IgD-negative memory B cell (primary cell): Measurements from ENCODE around the gene C9orf153. TPM values are rescaled to one million over a fixed set of nuclear protein-coding genes. Genes with fewer than 3 reads are reported as not detected.
A peak's percentile ranks its signal among the peaks of the same experiment; 100 is the strongest.
"Not testable (repeated sequence)": the region's sequence is repeated elsewhere in the genome, so short reads cannot be mapped to it uniquely, and the experiment has no call there.

Experiments used
- H3K27ac Mint-ChIP-seq, 3 donors: one replicate each; pipeline ENCODE4 v1.8.0; 2020 to 2022; ENCODE audit warnings: mild to moderate bottlenecking in 3 of 3, mixed read lengths in 3 of 3, moderate library complexity in 1 of 3
- H3K27me3 Mint-ChIP-seq: one replicate; pipeline ENCODE4 v1.8.0; 2021; ENCODE audit warnings: mixed read lengths
- H3K36me3 Mint-ChIP-seq: one replicate; pipeline ENCODE4 v1.8.0; 2020; ENCODE audit warnings: mild to moderate bottlenecking, mixed read lengths
- H3K4me1 Mint-ChIP-seq, 3 donors: one replicate each; pipeline ENCODE4 v1.8.0; 2020 to 2022; ENCODE audit warnings: mixed read lengths in 3 of 3, mild to moderate bottlenecking in 1 of 3
- H3K4me3 Mint-ChIP-seq, 4 donors: one replicate each; pipeline ENCODE4 v1.8.0; 2020 to 2022; ENCODE audit warnings: mild to moderate bottlenecking in 4 of 4, mixed read lengths in 4 of 4, moderate library complexity in 3 of 4
- H3K9me3 Mint-ChIP-seq, 3 donors: one replicate each; pipeline ENCODE4 v1.8.0; 2020 to 2021; ENCODE audit warnings: mixed read lengths in 3 of 3, mild to moderate bottlenecking in 1 of 3
- polyA plus RNA-seq: library from polyadenylated mRNA; unstranded; fragments of 300-500 nt; fragmentation: Illumina TruSeq; gene quantifications from one replicate; pipeline ENCODE4 v1.2.3, GENCODE V29; 2021

The C9orf153 gene
- polyA plus RNA-seq, result 0.14 TPM

- H3K27ac Mint-ChIP-seq, result no peak within 1 kb of the TSS
- no peaks in the 10 kb centered on the region for H3K27me3 Mint-ChIP-seq
- H3K4me1 Mint-ChIP-seq, result no peaks in the 10 kb centered on the region
- peaks cover 2% of the 10 kb centered on the region for H3K36me3 Mint-ChIP-seq
- peaks cover 0 to 4% (median 0%) of the 10 kb centered on the region in 3 donors for H3K9me3 Mint-ChIP-seq
- H3K4me3 Mint-ChIP-seq, result no peak within 1 kb of the TSS
Observed at GRCh38 chr9:86259557-86259956, at the start of gene C9orf153. C9orf153 (minus strand) TSS chr9:86259657; CDS start chr9:86229603, 30,054 bp downstream.

GRCh38 chr9:86308687-86309086 lies 49.2 kb upstream of the C9orf153 start:
- Mint-ChIP-seq H3K27ac (no peak overlapping the region), H3K4me1 (no peaks in the 10 kb centered on the region), H3K36me3 (no peaks in the 10 kb centered on the region), H3K4me3 (no peak overlapping the region), H3K9me3 (no peaks in the 10 kb centered on the region), H3K27me3 (no peaks in the 10 kb centered on the region)

GRCh38 chr9:86304236-86304730 lies 44.8 kb upstream of the C9orf153 start:
- Mint-ChIP-seq H3K27me3 (no peaks in the 10 kb centered on the region), H3K27ac (peak overlapping the region in 1 of 3 donors; percentile 76), H3K4me3 (no peak overlapping the region), H3K36me3 (no peaks in the 10 kb centered on the region), H3K4me1 (peaks cover 0 to 4% (median 1%) of the 10 kb centered on the region in 3 donors), H3K9me3 (no peaks in the 10 kb centered on the region)

- Mint-ChIP-seq H3K27me3 (no peaks in the 10 kb centered on the region), H3K9me3 (no peaks in the 10 kb centered on the region), H3K27ac (peak overlapping the region in 2 of 3 donors; percentile 28 to 76), H3K4me1 (peaks cover 0 to 4% (median 1%) of the 10 kb centered on the region in 3 donors), H3K36me3 (no peaks in the 10 kb centered on the region), H3K4me3 (no peak overlapping the region)
Observed at GRCh38 chr9:86303316-86303975, 44.0 kb upstream of the C9orf153 start.

- Mint-ChIP-seq H3K27ac (no peak overlapping the region), H3K9me3 (no peaks in the 10 kb centered on the region), H3K4me1 (peaks cover 0 to 4% (median 1%) of the 10 kb centered on the region in 3 donors), H3K27me3 (no peaks in the 10 kb centered on the region), H3K4me3 (no peak overlapping the region), H3K36me3 (peaks cover 2% of the 10 kb centered on the region)
Observed at GRCh38 chr9:86301686-86302085, 42.2 kb upstream of the C9orf153 start.

GRCh38 chr9:86300701-86301100 lies 41.2 kb upstream of the C9orf153 start:
- Mint-ChIP-seq H3K4me1 (peaks cover 0 to 4% (median 1%) of the 10 kb centered on the region in 3 donors), H3K36me3 (peaks cover 2% of the 10 kb centered on the region), H3K9me3 (no peaks in the 10 kb centered on the region), H3K27me3 (no peaks in the 10 kb centered on the region), H3K4me3 (no peak overlapping the region), H3K27ac (no peak overlapping the region)

- Mint-ChIP-seq H3K4me1 (peaks cover 0 to 4% (median 1%) of the 10 kb centered on the region in 3 donors), H3K4me3 (no peak overlapping the region), H3K36me3 (peaks cover 2% of the 10 kb centered on the region), H3K27me3 (no peaks in the 10 kb centered on the region), H3K27ac (no peak overlapping the region), H3K9me3 (no peaks in the 10 kb centered on the region)
Observed at GRCh38 chr9:86298873-86299272, 39.4 kb upstream of the C9orf153 start.

- not testable (repeated sequence) for H3K36me3 Mint-ChIP-seq, H3K9me3 Mint-ChIP-seq, H3K4me1 Mint-ChIP-seq, H3K27me3 Mint-ChIP-seq, H3K4me3 Mint-ChIP-seq, H3K27ac Mint-ChIP-seq
Observed at GRCh38 chr9:86290341-86290740, 30.9 kb upstream of the C9orf153 start.

- H3K4me3 Mint-ChIP-seq, result no peak overlapping the region
- H3K4me1 Mint-ChIP-seq, result peaks cover 0 to 4% (median 1%) of the 10 kb centered on the region in 3 donors
- H3K9me3 Mint-ChIP-seq, result no peaks in the 10 kb centered on the region
- no peaks in the 10 kb centered on the region for H3K27me3 Mint-ChIP-seq
- H3K27ac Mint-ChIP-seq, result peak overlapping the region in 1 of 3 donors; percentile 39
- H3K36me3 Mint-ChIP-seq, result peaks cover 1% of the 10 kb centered on the region
Observed at GRCh38 chr9:86288499-86289198, 29.2 kb upstream of the C9orf153 start.

- H3K9me3 Mint-ChIP-seq, result no peaks in the 10 kb centered on the region
- H3K27me3 Mint-ChIP-seq, result no peaks in the 10 kb centered on the region
- H3K36me3 Mint-ChIP-seq, result no peaks in the 10 kb centered on the region
- peaks cover 0 to 10% (median 2%) of the 10 kb centered on the region in 3 donors for H3K4me1 Mint-ChIP-seq
- peak overlapping the region in 1 of 4 donors; percentile 28 for H3K4me3 Mint-ChIP-seq
- H3K27ac Mint-ChIP-seq, result peak overlapping the region in 2 of 3 donors; percentile 35 to 54
Observed at GRCh38 chr9:86287013-86287412, 27.6 kb upstream of the C9orf153 start.

GRCh38 chr9:86286278-86286677 lies 26.8 kb upstream of the C9orf153 start:
- Mint-ChIP-seq H3K36me3 (no peaks in the 10 kb centered on the region), H3K4me1 (peaks cover 4 to 13% (median 5%) of the 10 kb centered on the region in 3 donors), H3K9me3 (no peaks in the 10 kb centered on the region), H3K27ac (peak overlapping the region in 2 of 3 donors; percentile 54 to 78), H3K27me3 (no peaks in the 10 kb centered on the region), H3K4me3 (peak overlapping the region in 1 of 4 donors; percentile 61)

- no peaks in the 10 kb centered on the region for H3K27me3 Mint-ChIP-seq
- no peaks in the 10 kb centered on the region for H3K9me3 Mint-ChIP-seq
- peak overlapping the region in 1 of 4 donors; percentile 61 for H3K4me3 Mint-ChIP-seq
- no peaks in the 10 kb centered on the region for H3K36me3 Mint-ChIP-seq
- H3K27ac Mint-ChIP-seq, result peak overlapping the region; percentile 18 to 71 (median 19)
- peaks cover 10 to 17% (median 12%) of the 10 kb centered on the region in 3 donors for H3K4me1 Mint-ChIP-seq
Observed at GRCh38 chr9:86285261-86285660, 25.8 kb upstream of the C9orf153 start.

GRCh38 chr9:86282979-86283535 lies 23.6 kb upstream of the C9orf153 start:
- Mint-ChIP-seq H3K27me3 (no peaks in the 10 kb centered on the region), H3K27ac (peak overlapping the region; percentile 86 to 99 (median 97)), H3K4me3 (peak overlapping the region; percentile 92 to 96 (median 94)), H3K9me3 (no peaks in the 10 kb centered on the region), H3K4me1 (peaks cover 18 to 26% (median 20%) of the 10 kb centered on the region in 3 donors), H3K36me3 (no peaks in the 10 kb centered on the region)

GRCh38 chr9:86282077-86282978 lies 22.9 kb upstream of the C9orf153 start, which contains the start of gene ISCA1:
ISCA1 (minus strand) TSS chr9:86282538; CDS start chr9:86282458, 80 bp downstream.
- Mint-ChIP-seq H3K36me3 (no peaks in the 10 kb centered on the region), H3K4me1 (peaks cover 19 to 29% (median 20%) of the 10 kb centered on the region in 3 donors), H3K27ac (peak within 1 kb of the TSS; percentile 86 to 99 (median 97))

More at GRCh38 chr9:86282077-86282978, 22.9 kb upstream of the C9orf153 start, which contains the start of gene ISCA1:
- Mint-ChIP-seq H3K4me3 (peak within 1 kb of the TSS; percentile 92 to 96 (median 94)), H3K9me3 (no peaks in the 10 kb centered on the region), H3K27me3 (no peaks in the 10 kb centered on the region)
